ENCODE measurements around the gene TBX6. TPM values are rescaled to one million over a fixed set of nuclear protein-coding genes. Genes with fewer than 3 reads are reported as not detected.

Gene TBX6
- total RNA-seq, 2 donors from 2014 or later = 1.8 to 2.6 TPM

DNA sequence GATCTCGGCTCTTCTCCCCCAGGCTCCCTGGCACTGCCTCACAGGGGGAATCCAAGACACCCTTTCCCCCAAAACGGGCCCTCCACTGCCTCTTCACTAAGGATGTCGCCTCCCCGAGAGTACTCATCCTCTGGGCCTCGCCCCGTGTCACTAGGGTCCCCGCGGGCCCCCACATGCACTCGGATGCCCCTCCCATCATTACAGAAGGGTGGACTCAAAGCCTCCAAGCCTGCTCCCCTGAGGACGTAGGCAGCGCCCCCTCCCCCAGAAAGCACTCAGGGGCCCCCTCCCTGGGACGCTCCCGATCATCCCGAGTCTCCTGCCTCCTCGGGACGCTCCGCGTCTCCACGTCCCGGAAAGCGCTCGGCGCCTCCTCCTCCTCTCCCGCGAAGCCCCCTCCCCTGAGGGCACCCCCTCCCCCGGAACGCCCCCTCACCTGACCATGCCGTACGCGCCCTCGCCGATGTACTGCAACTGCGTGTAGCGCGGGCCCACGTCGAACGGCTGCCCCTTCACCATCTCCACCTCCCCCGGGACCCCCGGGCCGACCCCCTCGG, 31.0 kb upstream of the TBX6 start:
- Histone ChIP-seq H3K4me3 (peak overlapping the region; percentile 79 to 96), H3K9me3 (no peaks in the 10 kb centered on the region), H3K27ac (peak overlapping the region; percentile 62 to 81 (median 76)), H3K36me3 (replicated peaks in 1 of 2; ENCODE audit: insufficient read depth in 1 of 2, low read depth in 2 of 2) (peaks cover 0 to under 1% of the 10 kb centered on the region in 2 donors), H3K4me1 (peaks cover 24% of the 10 kb centered on the region), H3K27me3 (no peaks in the 10 kb centered on the region)
- ATAC-seq (no peak), DNase-seq (peak in 2 of 4 donors; percentile 11 to 12)
- intact Hi-C loops (cut with DNase I) = no loop called here
- 4 to 19% methylated on average over 8 to 29 of the region's 42 CpGs for WGBS, 2 donors
- no peak for TF ChIP-seq POLR2A (IDR thresholded peaks at IDR 0.05)
- TF ChIP-seq CTCF (IDR thresholded peaks at IDR 0.05) = no peak

GRCh38 chr16:30121741-30122571, 30.2 kb upstream of the TBX6 start:
- H3K27me3 ChIP-seq = no peaks in the 10 kb centered on the region
- 52 to 70% methylated on average over 15 to 31 of the region's 31 CpGs for WGBS, 2 donors
- DNase-seq (peak in 3 of 4 donors; percentile 39 to 43 (median 39)), ATAC-seq (no peak)
- H3K36me3 ChIP-seq (replicated peaks in 1 of 2; ENCODE audit: insufficient read depth in 1 of 2, low read depth in 2 of 2) = peaks cover 0 to 3% of the 10 kb centered on the region in 2 donors
- H3K4me3 ChIP-seq = peak overlapping the region in 1 of 2 donors; percentile 79
- H3K4me1 ChIP-seq = peaks cover 24% of the 10 kb centered on the region
- intact Hi-C loops (cut with DNase I) = no loop called here
- H3K9me3 ChIP-seq = no peaks in the 10 kb centered on the region
- peak overlapping the region in 3 of 4 donors; percentile 70 to 81 (median 81) for H3K27ac ChIP-seq
- TF ChIP-seq CTCF (IDR thresholded peaks at IDR 0.05) (no peak), POLR2A (IDR thresholded peaks at IDR 0.05) (no peak)

DNA sequence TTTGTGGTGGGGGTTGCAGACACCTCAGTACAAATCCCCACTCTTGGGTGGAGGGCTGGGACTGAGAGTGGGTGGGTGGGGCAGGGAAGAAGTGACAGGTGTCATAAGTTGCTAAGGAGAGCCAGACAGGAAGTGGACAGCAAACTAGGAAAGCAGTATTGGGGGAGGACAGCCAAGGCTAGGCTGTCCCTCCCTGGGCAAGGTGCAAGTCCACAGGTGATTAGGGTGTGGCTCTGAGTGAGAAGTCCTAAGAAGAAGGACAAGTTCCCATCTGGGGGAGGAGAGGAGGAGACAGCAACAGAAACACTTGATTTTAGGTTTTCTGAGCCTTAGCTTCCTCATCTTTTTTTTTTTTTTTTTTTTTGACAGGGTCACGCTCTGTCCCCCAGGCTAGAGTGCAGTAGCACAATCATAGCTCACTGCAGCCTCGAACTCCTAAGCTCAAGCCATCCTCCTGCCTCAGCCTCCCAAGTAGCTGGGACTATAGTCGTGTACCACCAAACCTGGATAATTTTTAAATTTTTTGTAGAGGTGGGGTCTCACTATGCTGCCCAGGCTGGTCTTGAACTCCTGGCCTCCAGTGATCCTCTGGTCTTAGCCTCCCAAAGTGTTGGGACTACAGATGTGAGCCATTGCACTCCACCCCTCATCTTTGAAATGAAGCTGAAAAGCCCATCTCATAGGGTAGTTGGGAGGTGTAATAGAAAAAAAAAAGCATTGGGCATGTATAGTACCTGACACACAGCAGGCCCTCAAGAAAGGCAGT, 28.8 kb upstream of the TBX6 start:
- H3K4me3 ChIP-seq = no peak overlapping the region
- H3K9me3 ChIP-seq = no peaks in the 10 kb centered on the region
- TF ChIP-seq CTCF (IDR thresholded peaks at IDR 0.05) = no peak
- TF ChIP-seq POLR2A (IDR thresholded peaks at IDR 0.05) = no peak
- H3K27me3 ChIP-seq = no peaks in the 10 kb centered on the region
- intact Hi-C loops (cut with DNase I) = no loop called here
- H3K4me1 ChIP-seq = peaks cover 24% of the 10 kb centered on the region
- DNase-seq (no peak), ATAC-seq (no peak)
- H3K27ac ChIP-seq = no peak overlapping the region
- 90 to 95% methylated on average over 3 of the region's 3 CpGs for WGBS, 2 donors
- peaks cover 0 to 3% of the 10 kb centered on the region in 2 donors for H3K36me3 ChIP-seq (replicated peaks in 1 of 2; ENCODE audit: insufficient read depth in 1 of 2, low read depth in 2 of 2)

DNA sequence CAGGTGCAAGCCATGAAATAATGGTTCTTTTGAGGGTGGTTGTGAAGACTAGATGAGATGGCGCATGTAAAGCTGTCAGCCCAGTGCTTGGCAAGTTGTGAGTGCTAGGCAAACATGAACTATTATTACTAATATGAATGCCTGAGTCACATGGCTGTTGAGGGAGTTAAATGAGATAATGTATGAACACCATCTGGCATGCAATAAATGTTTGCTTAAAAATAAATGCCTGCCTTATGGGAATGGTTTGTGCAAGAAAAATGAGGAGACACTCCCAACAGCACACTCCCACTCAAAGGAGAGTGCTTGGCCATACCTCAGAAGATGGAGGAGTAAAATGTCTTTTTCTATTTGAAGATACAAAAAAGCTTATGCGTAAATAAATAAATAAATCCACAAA, 27.7 kb upstream of the TBX6 start:
- Histone ChIP-seq H3K4me1 (peaks cover 24% of the 10 kb centered on the region), H3K27ac (no peak overlapping the region), H3K4me3 (no peak overlapping the region), H3K36me3 (replicated peaks in 1 of 2; ENCODE audit: insufficient read depth in 1 of 2, low read depth in 2 of 2) (peaks cover 0 to 3% of the 10 kb centered on the region in 2 donors), H3K9me3 (no peaks in the 10 kb centered on the region), H3K27me3 (no peaks in the 10 kb centered on the region)
- TF ChIP-seq CTCF (IDR thresholded peaks at IDR 0.05) (no peak), POLR2A (IDR thresholded peaks at IDR 0.05) (no peak)
- 89 to 92% methylated on average over 2 of the region's 2 CpGs for WGBS, 2 donors
- intact Hi-C loops (cut with DNase I) = loop anchor here (10.0 kb wide), 1 partner anchor 45 kb away; no protein-coding TSS in a partner anchor
- ATAC-seq = no peak
- DNase-seq = no peak

Measured in body of pancreas (tissue), 4 donors.